Hepatic stellate cell (primary cell): Measurements from ENCODE around the gene KIAA1958.

Experiments used
- DNase-seq: peaks from one replicate; pipeline ENCODE4 v3.0.0; 2011; ENCODE audit warnings: low spot score

The KIAA1958 gene

GRCh38 chr9:112605518-112605917 is 118.9 kb downstream of the KIAA1958 start:
- DNase-seq = no peak

GRCh38 chr9:112605963-112606699 is 119.5 kb downstream of the KIAA1958 start:
- DNase-seq = no peak

GRCh38 chr9:112608851-112609250 is 122.2 kb downstream of the KIAA1958 start:
- DNase-seq = no peak

GRCh38 chr9:112615584-112616266 is 129.1 kb downstream of the KIAA1958 start:
- DNase-seq = no peak

- no peak for DNase-seq
Measured at GRCh38 chr9:112617371-112617770, 130.7 kb downstream of the KIAA1958 start.

GRCh38 chr9:112618385-112619009 is 131.9 kb downstream of the KIAA1958 start:
- DNase-seq = no peak

GRCh38 chr9:112620388-112620787 is 133.8 kb downstream of the KIAA1958 start:
- no peak for DNase-seq

GRCh38 chr9:112621018-112621655 is 134.5 kb downstream of the KIAA1958 start:
- DNase-seq = no peak

GRCh38 chr9:112623198-112623597 is 136.6 kb downstream of the KIAA1958 start:
- no peak for DNase-seq

- no peak for DNase-seq
Measured at GRCh38 chr9:112624711-112625707, 138.4 kb downstream of the KIAA1958 start.

GRCh38 chr9:112629671-112630485 is 143.3 kb downstream of the KIAA1958 start:
- DNase-seq = no peak

GRCh38 chr9:112631313-112632070 is 144.9 kb downstream of the KIAA1958 start:
- DNase-seq = no peak

GRCh38 chr9:112640311-112640710 is 153.7 kb downstream of the KIAA1958 start:
- DNase-seq = no peak

- DNase-seq = no peak
Measured at GRCh38 chr9:112642126-112642525, 155.5 kb downstream of the KIAA1958 start.

- no peak for DNase-seq
Measured at GRCh38 chr9:112647596-112647995, 161.0 kb downstream of the KIAA1958 start.

GRCh38 chr9:112648624-112649023 is 162.0 kb downstream of the KIAA1958 start:
- DNase-seq = no peak

GRCh38 chr9:112654282-112654681 is 167.7 kb downstream of the KIAA1958 start:
- DNase-seq = no peak

GRCh38 chr9:112655668-112656067 is 169.0 kb downstream of the KIAA1958 start:
- DNase-seq = no peak

GRCh38 chr9:112659906-112660305 is 173.3 kb downstream of the KIAA1958 start:
- no peak for DNase-seq

GRCh38 chr9:112663681-112664080 is 177.1 kb downstream of the KIAA1958 start:
- no peak for DNase-seq
